Adrenal gland (tissue), 5 donors: ENCODE data around the gene ARMH1.

Source experiments
- CTCF ChIP-seq, 6 experiments: fragments of 450-650 bp in 4 of 6; fragments of 200-600 bp in 2 of 6; sonication (generic) in 1 of 6; IDR thresholded peaks; 1 replicate in 5 of 6; 2 replicates in 1 of 6; pipeline versions ENCODE4 v1.5.1 to v1.8.0; 2016 to 2021; ENCODE audit warnings: antibody characterized with exemption in 6 of 6, mild to moderate bottlenecking in 2 of 6, moderate library complexity in 1 of 6
- POLR2A ChIP-seq, 2 donors: fragments of 450-650 bp; IDR thresholded peaks; one replicate each; pipeline ENCODE4 v1.6.1; 2017; ENCODE audit warnings: antibody characterized with exemption in 2 of 2, mild to moderate bottlenecking in 2 of 2, moderate library complexity in 1 of 2
- donor health status: DM: no; HTN: no; CAD: no.

GRCh38 chr1:44684525-44684924 is 10.0 kb downstream of the ARMH1 start:
- TF ChIP-seq POLR2A (IDR thresholded peaks at IDR 0.05): no peak
- no peak for TF ChIP-seq CTCF (IDR thresholded peaks at IDR 0.05)
